Stomach (tissue), 4 donors: ENCODE data around the gene ZSCAN20.

Experiments
- CTCF ChIP-seq, 7 experiments: fragments of 450-650 bp in 4 of 7; fragments of 200-600 bp in 3 of 7; sonication (generic) in 3 of 7; IDR thresholded peaks; one replicate each; pipeline ENCODE4 v1.5.1; 2016 to 2019; ENCODE audit warnings: antibody characterized with exemption in 7 of 7, control low read depth in 2 of 7, mild to moderate bottlenecking in 1 of 7
- EP300 ChIP-seq: sonication (generic); formaldehyde crosslinking; IDR thresholded peaks from one replicate; pipeline ENCODE4 v1.6.1; 2017; ENCODE audit warnings: antibody characterized with exemption
- POLR2A ChIP-seq, 4 donors: fragments of 450-650 bp; IDR thresholded peaks; one replicate each; pipeline ENCODE4 v1.6.1; 2016; ENCODE audit warnings: antibody characterized with exemption in 4 of 4, control low read depth in 2 of 4, mild to moderate bottlenecking in 1 of 4, moderate library complexity in 1 of 4

- TF ChIP-seq CTCF (IDR thresholded peaks at IDR 0.05): no peak
- no peak for TF ChIP-seq EP300
- no peak for TF ChIP-seq POLR2A (IDR thresholded peaks at IDR 0.05)
Measured at GRCh38 chr1:33442141-33442540, 30.3 kb upstream of the ZSCAN20 start.
